Cardiac muscle cell (in vitro differentiated cells and primary cell): ENCODE results near the gene DNAH12. TPM values are rescaled to one million over a fixed set of nuclear protein-coding genes. Genes with fewer than 3 reads are reported as not detected.

Experiments
- DNase-seq, 2 donors: peaks; one replicate each; pipeline versions ENCODE4 v3.0.0 to v3.0.0-alpha.2; 2010 to 2017; ENCODE audit warnings: low read depth in 1 of 2, low spot score in 1 of 2
- H3K27ac ChIP-seq: fragments of 200-600 bp; sonication (generic); 2 replicates; pipeline ENCODE4 v1.5.1; 2016
- H3K27me3 ChIP-seq: fragments of 200-600 bp; sonication (generic); 2 replicates; pipeline ENCODE4 v1.6.0; 2016; ENCODE audit warnings: control low read depth
- H3K36me3 ChIP-seq: fragments of 200-600 bp; sonication (generic); 2 replicates; pipeline ENCODE4 v1.5.1; 2016; ENCODE audit warnings: control low read depth
- H3K4me1 ChIP-seq: fragments of 200-600 bp; sonication (generic); 2 replicates; pipeline ENCODE4 v1.8.1; 2017; ENCODE audit warnings: low read depth, mild to moderate bottlenecking, mixed run types
- H3K4me3 ChIP-seq: fragments of 200-600 bp; sonication (generic); 2 replicates; pipeline ENCODE4 v1.5.1; 2016; ENCODE audit warnings: mild to moderate bottlenecking
- H3K9me3 ChIP-seq: fragments of 200-600 bp; sonication (generic); 2 replicates; pipeline ENCODE4 v1.5.1; 2017; ENCODE audit warnings: low read depth, mild to moderate bottlenecking, control low read depth
- polyA plus RNA-seq: library from polyadenylated mRNA; unstranded; fragments of >200 nt; fragmentation: Nextera tagmentation; extraction: Ambion mirVana; gene quantifications from 2 replicates; pipeline ENCODE4 v1.2.1, GENCODE V29; 2016
- total RNA-seq: library from RNA; depleted of rRNA; stranded (reverse); fragments of >200 nt; gene quantifications from 2 replicates; pipeline ENCODE4 v1.2.3, GENCODE V29; 2016
- TF ChIP-seq, protein P1 (sequence below): IDR thresholded peaks from 2 replicates; pipeline ENCODE4 v1.5.1; 2012; ENCODE audit warnings: low read depth, mild to moderate bottlenecking, low read length

Gene DNAH12
- total and polyA plus RNA-seq, 2 experiments from 2014 or later, result 0.57 to 0.71 TPM

DNA sequence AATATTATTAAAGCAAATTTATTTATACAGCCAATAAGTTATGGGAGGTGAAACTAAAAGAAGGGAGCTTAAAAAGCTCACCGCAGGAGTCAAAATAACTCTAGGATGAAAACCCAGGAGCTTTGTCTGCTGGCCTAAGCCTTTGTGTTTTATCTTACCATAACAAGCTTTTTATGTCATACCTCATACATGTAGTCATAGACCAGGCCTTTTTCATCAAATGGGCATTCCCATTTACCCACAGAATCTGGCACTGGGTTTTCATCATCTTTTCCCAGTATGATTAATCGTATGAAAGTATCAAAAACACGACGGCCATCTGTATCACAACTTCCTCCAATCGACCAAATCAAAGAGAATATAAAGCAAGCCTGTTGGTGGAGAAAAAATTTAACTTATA lies 122.8 kb downstream of the DNAH12 start:
- H3K27me3 ChIP-seq, result no peaks in the 10 kb centered on the region
- TF ChIP-seq, protein P1, sequence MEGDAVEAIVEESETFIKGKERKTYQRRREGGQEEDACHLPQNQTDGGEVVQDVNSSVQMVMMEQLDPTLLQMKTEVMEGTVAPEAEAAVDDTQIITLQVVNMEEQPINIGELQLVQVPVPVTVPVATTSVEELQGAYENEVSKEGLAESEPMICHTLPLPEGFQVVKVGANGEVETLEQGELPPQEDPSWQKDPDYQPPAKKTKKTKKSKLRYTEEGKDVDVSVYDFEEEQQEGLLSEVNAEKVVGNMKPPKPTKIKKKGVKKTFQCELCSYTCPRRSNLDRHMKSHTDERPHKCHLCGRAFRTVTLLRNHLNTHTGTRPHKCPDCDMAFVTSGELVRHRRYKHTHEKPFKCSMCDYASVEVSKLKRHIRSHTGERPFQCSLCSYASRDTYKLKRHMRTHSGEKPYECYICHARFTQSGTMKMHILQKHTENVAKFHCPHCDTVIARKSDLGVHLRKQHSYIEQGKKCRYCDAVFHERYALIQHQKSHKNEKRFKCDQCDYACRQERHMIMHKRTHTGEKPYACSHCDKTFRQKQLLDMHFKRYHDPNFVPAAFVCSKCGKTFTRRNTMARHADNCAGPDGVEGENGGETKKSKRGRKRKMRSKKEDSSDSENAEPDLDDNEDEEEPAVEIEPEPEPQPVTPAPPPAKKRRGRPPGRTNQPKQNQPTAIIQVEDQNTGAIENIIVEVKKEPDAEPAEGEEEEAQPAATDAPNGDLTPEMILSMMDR, result no peak
- peak in 1 of 2 donors; percentile 13 for DNase-seq
- no peaks in the 10 kb centered on the region for H3K36me3 ChIP-seq
- no peak overlapping the region for H3K27ac ChIP-seq
- no peaks in the 10 kb centered on the region for H3K9me3 ChIP-seq
- no peaks in the 10 kb centered on the region for H3K4me1 ChIP-seq
- no peak overlapping the region for H3K4me3 ChIP-seq

- no peaks in the 10 kb centered on the region for H3K4me1 ChIP-seq
- TF ChIP-seq, protein P1, result no peak
- H3K4me3 ChIP-seq, result no peak overlapping the region
- no peaks in the 10 kb centered on the region for H3K9me3 ChIP-seq
- no peaks in the 10 kb centered on the region for H3K27me3 ChIP-seq
- H3K36me3 ChIP-seq, result no peaks in the 10 kb centered on the region
- no peak for DNase-seq
- H3K27ac ChIP-seq, result no peak overlapping the region
These were observed 124.1 kb downstream of the DNAH12 start for GRCh38 chr3:57420001-57420400.

DNA sequence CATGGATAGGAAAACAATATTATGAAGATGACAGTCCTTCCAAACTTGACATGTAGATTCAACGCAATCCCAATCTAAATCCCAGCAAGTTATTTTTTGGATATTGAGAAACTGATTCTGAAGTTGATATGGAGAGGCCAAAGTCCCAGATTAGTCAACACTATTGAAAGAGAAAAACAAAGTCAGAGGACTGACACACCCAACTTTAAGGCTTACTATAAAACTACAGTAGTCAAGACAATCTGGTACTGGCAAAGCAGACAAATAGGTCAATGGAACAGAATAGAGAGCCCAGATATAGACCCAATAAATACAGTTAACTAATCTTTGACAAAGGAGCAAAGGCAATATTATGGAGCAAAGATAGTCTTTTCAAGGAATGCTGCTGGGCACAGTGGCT lies 132.4 kb downstream of the DNAH12 start:
- H3K27ac ChIP-seq, result no peak overlapping the region
- H3K27me3 ChIP-seq, result no peaks in the 10 kb centered on the region
- H3K9me3 ChIP-seq, result no peaks in the 10 kb centered on the region
- no peak overlapping the region for H3K4me3 ChIP-seq
- TF ChIP-seq, protein P1, result no peak
- no peaks in the 10 kb centered on the region for H3K36me3 ChIP-seq
- H3K4me1 ChIP-seq, result no peaks in the 10 kb centered on the region
- DNase-seq, result no peak

- no peaks in the 10 kb centered on the region for H3K36me3 ChIP-seq
- H3K4me1 ChIP-seq, result no peaks in the 10 kb centered on the region
- H3K4me3 ChIP-seq, result no peak overlapping the region
- DNase-seq, result no peak
- H3K27me3 ChIP-seq, result no peaks in the 10 kb centered on the region
- no peaks in the 10 kb centered on the region for H3K9me3 ChIP-seq
- TF ChIP-seq, protein P1, result no peak
- no peak overlapping the region for H3K27ac ChIP-seq
These were observed 134.7 kb downstream of the DNAH12 start for GRCh38 chr3:57409471-57409870.

- no peak overlapping the region for H3K27ac ChIP-seq
- DNase-seq, result no peak
- no peaks in the 10 kb centered on the region for H3K36me3 ChIP-seq
- H3K4me1 ChIP-seq, result no peaks in the 10 kb centered on the region
- no peaks in the 10 kb centered on the region for H3K9me3 ChIP-seq
- no peak overlapping the region for H3K4me3 ChIP-seq
- TF ChIP-seq, protein P1, result no peak
- H3K27me3 ChIP-seq, result peaks cover 5% of the 10 kb centered on the region
These were observed 141.5 kb downstream of the DNAH12 start for GRCh38 chr3:57402675-57403074.
